ENCODE results near the gene PPIF.

- TF ChIP-seq, protein P1, sequence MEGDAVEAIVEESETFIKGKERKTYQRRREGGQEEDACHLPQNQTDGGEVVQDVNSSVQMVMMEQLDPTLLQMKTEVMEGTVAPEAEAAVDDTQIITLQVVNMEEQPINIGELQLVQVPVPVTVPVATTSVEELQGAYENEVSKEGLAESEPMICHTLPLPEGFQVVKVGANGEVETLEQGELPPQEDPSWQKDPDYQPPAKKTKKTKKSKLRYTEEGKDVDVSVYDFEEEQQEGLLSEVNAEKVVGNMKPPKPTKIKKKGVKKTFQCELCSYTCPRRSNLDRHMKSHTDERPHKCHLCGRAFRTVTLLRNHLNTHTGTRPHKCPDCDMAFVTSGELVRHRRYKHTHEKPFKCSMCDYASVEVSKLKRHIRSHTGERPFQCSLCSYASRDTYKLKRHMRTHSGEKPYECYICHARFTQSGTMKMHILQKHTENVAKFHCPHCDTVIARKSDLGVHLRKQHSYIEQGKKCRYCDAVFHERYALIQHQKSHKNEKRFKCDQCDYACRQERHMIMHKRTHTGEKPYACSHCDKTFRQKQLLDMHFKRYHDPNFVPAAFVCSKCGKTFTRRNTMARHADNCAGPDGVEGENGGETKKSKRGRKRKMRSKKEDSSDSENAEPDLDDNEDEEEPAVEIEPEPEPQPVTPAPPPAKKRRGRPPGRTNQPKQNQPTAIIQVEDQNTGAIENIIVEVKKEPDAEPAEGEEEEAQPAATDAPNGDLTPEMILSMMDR (conservative IDR thresholded peaks at IDR 0.05; ENCODE audit: low read depth, low read length) = no peak
- no peak for TF ChIP-seq POLR2A (IDR thresholded peaks at IDR 0.05; ENCODE audit: low read depth, low read length)
- no peak for TF ChIP-seq CEBPB (IDR thresholded peaks at IDR 0.05; ENCODE audit: low read depth, low read length)
- no peak for TF ChIP-seq MAZ (IDR thresholded peaks at IDR 0.05; ENCODE audit: borderline replicate concordance, low read depth, low read length)
- no peak for TF ChIP-seq MAFK (IDR thresholded peaks at IDR 0.05; ENCODE audit: low read depth, low read length)
- TF ChIP-seq, protein P2, sequence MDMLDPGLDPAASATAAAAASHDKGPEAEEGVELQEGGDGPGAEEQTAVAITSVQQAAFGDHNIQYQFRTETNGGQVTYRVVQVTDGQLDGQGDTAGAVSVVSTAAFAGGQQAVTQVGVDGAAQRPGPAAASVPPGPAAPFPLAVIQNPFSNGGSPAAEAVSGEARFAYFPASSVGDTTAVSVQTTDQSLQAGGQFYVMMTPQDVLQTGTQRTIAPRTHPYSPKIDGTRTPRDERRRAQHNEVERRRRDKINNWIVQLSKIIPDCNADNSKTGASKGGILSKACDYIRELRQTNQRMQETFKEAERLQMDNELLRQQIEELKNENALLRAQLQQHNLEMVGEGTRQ (IDR thresholded peaks at IDR 0.05; ENCODE audit: low read depth, low read length) = no peak
- no peak for TF ChIP-seq BHLHE40 (IDR thresholded peaks at IDR 0.05; ENCODE audit: low read depth, low read length)
- no peak for TF ChIP-seq MXI1 (IDR thresholded peaks at IDR 0.05; ENCODE audit: borderline replicate concordance, low read depth, low read length)
- no peak for TF ChIP-seq RAD21 (IDR thresholded peaks at IDR 0.05; ENCODE audit: low read length)
- no peak for TF ChIP-seq RCOR1 (IDR thresholded peaks at IDR 0.05; ENCODE audit: insufficient replicate concordance, low read length)
Observed at GRCh38 chr10:79392506-79393176, 45.4 kb downstream of the PPIF start.
